ENCODE results near the gene HPN. TPM values are rescaled to one million over a fixed set of nuclear protein-coding genes. Genes with fewer than 3 reads are reported as not detected.

Gene HPN
- total RNA-seq, 1 experiment from 2014 or later, result not detected

DNA sequence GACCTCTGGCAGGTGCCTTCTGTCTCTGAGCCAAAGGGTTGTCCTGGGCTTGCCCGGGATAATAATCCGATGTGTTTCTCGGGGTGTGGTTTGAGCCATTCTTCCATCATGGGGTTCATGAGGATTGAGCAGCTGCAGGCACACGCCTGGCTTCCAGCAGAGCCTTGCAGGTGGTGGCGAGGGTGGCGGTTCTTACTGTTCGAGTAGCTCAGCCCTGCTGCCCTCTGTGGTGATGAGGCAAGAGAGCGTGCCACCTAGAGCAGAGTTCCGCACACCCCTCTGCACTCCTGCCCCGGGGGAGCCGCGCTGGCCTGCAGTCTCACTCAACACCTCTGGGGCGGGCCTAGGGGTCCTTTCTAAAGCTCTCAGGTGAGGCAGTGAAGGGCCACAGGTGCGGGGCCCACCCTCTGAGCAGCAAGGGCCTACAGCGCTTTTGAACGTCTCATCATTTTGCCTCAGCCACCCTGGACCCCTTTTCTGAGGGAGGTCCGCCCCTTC lies 7.5 kb upstream of the HPN start:
- in situ Hi-C loops (cut with HindIII; ENCODE audit: low pct_unique_long_range_greater_than_20kb, low sequenced_read_pairs), result no loop called here
- DNase-seq (ENCODE audit: low read depth, low spot score), result no peak

- in situ Hi-C loops (cut with HindIII; ENCODE audit: low pct_unique_long_range_greater_than_20kb, low sequenced_read_pairs), result no loop called here
- no peak for DNase-seq (ENCODE audit: low read depth, low spot score)
Measured at GRCh38 chr19:35034588-35035382, 6.7 kb upstream of the HPN start.

DNA sequence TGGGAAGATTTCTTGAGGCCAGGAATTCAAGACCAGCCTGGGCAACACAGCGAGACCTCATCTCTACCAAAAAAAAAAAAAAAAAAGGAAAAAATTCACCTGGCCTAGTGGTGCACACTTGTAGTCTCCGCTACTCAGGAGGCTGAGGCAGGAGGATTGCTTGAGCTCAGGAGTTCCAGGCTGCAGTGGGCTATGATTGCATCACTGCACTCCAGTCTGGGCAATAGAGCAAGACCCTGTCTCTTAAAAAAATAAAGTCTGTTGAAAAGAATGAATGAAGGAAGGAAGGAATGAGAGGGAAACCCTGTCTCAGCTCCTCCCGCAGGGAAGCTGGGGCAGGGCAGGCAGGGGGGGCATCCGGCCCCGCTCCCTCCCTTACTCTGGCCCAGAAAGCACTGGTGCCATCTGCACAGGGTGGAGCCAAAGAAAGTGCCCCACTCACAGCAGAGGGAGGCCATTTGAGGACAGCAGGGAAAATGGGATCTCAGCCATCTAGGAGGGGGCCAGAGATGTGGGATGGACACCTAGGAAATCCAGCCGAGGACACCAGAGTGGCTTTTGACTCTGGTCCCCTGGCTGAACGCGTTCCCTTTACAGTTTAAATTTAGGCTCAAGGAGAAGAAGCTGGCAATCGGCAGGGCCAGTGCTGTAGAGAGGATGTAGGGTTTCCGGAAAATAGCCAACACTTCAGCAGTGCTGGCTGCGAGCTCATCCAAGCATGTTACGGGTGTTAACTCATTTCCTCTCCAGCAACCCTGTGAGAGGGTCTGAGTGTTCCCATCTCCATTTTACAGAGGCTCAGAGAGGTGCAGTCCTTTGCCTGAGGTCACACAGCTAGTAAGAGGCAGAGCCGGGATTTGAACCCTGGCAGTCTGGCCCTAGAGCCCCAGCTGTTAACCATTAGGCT lies 3.6 kb upstream of the HPN start:
- DNase-seq (ENCODE audit: low read depth, low spot score), result no peak
- in situ Hi-C loops (cut with HindIII; ENCODE audit: low pct_unique_long_range_greater_than_20kb, low sequenced_read_pairs), result no loop called here

DNA sequence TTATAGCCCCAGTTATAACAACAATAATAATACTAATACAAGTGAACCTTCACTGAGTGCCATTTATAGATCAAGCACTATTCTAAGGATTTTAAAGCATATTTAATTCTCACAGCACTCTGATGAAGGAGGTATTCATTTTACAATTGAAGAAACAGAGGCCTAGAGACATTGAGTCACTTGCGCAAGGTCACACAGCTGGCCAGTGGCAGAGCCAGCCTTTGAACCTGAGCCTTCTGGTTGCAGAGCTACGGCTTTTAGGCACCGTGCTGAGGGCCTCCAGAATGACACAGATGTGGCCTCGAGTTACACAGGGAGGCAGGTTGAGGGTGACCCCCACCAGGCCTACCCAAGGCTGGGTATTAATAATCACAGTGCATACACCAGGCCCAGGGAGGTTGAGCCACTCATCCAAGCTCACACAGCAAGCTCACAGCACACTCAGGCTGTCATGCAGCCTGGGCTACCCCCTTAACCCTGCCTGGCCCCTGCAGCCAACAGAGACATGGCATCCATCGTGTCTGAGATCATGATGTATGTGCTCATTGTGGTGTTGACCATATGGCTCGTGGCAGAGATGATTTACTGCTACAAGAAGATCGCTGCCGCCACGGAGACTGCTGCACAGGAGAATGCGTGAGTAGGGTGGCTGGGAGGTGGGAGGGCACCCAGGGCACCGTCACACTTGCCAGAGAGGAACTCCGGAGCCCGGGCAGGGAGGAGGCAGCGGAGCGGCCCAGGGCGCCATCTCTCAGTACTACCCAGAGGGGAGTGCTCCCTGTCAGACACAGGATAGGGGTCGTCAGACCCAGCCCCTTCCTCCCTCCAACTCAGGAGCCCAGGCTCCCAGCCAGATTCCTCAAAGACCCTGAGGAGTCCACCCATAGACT lies 2.7 kb upstream of the HPN start:
- in situ Hi-C loops (cut with HindIII; ENCODE audit: low pct_unique_long_range_greater_than_20kb, low sequenced_read_pairs), result no loop called here
- DNase-seq (ENCODE audit: low read depth, low spot score), result no peak

GRCh38 chr19:35039881-35040825 lies 1.4 kb upstream of the HPN start:
- DNase-seq (ENCODE audit: low read depth, low spot score), result no peak
- in situ Hi-C loops (cut with HindIII; ENCODE audit: low pct_unique_long_range_greater_than_20kb, low sequenced_read_pairs), result no loop called here

GRCh38 chr19:35040826-35041547 lies 534 bp upstream of the HPN start:
- DNase-seq (ENCODE audit: low read depth, low spot score), result no peak
- in situ Hi-C loops (cut with HindIII; ENCODE audit: low pct_unique_long_range_greater_than_20kb, low sequenced_read_pairs), result no loop called here

DNA sequence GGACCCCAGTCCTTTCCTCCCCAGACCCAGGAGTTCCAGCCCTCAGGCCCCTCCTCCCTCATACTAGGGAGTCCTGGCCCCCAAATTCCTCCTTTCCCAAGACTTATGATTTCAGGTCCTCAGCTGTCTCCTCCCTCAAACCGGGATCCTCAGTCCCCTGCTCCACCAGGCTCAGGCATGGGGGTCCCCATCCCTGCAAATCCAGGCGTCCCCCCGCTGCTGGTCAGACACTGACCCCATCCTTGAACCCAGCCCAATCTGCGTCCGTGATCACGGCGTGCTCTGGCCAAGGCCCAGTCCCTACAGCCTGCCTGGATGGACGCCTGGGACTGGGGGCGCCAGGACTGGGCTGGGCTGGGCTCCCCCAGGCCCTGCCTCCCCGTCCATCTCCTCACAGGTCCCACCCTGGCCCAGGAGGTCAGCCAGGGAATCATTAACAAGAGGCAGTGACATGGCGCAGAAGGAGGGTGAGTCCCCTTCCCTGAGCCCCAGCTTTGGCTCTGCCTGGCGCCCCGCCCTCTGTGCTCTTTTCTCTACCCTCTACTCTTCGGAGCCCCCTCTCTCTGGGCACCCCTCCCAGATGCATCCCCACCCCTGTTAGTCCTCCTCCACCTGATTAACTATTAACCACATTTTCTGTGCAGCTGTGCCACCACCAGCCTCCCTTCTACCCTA lies 672 bp downstream of the HPN start:
- no peak for DNase-seq (ENCODE audit: low read depth, low spot score)
- in situ Hi-C loops (cut with HindIII; ENCODE audit: low pct_unique_long_range_greater_than_20kb, low sequenced_read_pairs), result no loop called here

- in situ Hi-C loops (cut with HindIII; ENCODE audit: low pct_unique_long_range_greater_than_20kb, low sequenced_read_pairs), result no loop called here
- DNase-seq (ENCODE audit: low read depth, low spot score), result no peak
Measured at GRCh38 chr19:35042954-35043604, 1.6 kb downstream of the HPN start.

DNA sequence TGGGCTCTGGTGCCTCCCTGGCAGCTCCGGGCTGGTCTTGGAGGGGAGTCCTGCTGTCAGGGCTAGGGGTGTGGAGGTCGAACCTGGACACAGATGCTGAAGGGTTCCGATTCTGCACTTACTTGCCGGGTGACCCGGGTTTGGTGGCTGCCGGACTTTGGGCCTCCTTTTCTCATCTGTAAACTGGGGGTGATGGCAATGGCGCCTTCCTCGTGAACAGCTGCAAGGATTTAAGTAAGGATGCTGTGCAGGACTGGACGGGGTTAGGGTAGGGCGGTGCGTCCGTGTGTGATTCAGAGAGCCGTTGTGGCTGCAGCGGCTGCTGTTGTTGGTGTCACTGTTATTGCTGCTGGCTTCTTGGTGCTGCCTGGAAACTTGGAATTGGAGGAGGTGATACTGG lies 2.4 kb downstream of the HPN start:
- no peak for DNase-seq (ENCODE audit: low read depth, low spot score)
- in situ Hi-C loops (cut with HindIII; ENCODE audit: low pct_unique_long_range_greater_than_20kb, low sequenced_read_pairs), result no loop called here

- in situ Hi-C loops (cut with HindIII; ENCODE audit: low pct_unique_long_range_greater_than_20kb, low sequenced_read_pairs), result no loop called here
- DNase-seq (ENCODE audit: low read depth, low spot score), result peak; percentile 72
Measured at GRCh38 chr19:35044317-35045117, 3.0 kb downstream of the HPN start.

- DNase-seq (ENCODE audit: low read depth, low spot score), result peak; percentile 56
- in situ Hi-C loops (cut with HindIII; ENCODE audit: low pct_unique_long_range_greater_than_20kb, low sequenced_read_pairs), result no loop called here
Measured at GRCh38 chr19:35045667-35046300, 4.3 kb downstream of the HPN start.

DNA sequence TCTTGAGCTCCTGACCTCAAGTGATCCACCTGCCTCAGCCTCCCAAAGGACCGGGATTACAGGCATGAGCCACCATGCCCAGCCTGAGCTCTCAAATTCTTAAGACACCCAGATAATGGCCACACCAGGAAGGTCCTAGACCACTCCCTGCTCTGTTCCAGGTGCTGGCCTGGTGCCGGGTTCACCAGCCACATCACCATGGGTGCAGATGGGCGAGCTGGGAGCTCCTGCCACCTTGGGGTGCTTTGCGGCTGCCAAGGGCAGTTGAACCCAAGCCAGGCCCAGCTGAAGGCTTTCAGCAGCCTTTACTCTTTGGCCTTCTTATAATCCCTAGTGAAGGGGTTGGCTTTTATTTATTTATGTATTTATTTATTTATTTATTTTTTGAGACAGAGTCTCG lies 4.9 kb downstream of the HPN start:
- DNase-seq (ENCODE audit: low read depth, low spot score), result no peak
- in situ Hi-C loops (cut with HindIII; ENCODE audit: low pct_unique_long_range_greater_than_20kb, low sequenced_read_pairs), result no loop called here

GRCh38 chr19:35048911-35049411 lies 7.4 kb downstream of the HPN start:
- no peak for DNase-seq (ENCODE audit: low read depth, low spot score)
- in situ Hi-C loops (cut with HindIII; ENCODE audit: low pct_unique_long_range_greater_than_20kb, low sequenced_read_pairs), result no loop called here

- no peak for DNase-seq (ENCODE audit: low read depth, low spot score)
- in situ Hi-C loops (cut with HindIII; ENCODE audit: low pct_unique_long_range_greater_than_20kb, low sequenced_read_pairs), result no loop called here
Measured at GRCh38 chr19:35049456-35049855, 7.9 kb downstream of the HPN start.
